ENCODE measurements around the gene KRT7. TPM values are rescaled to one million over a fixed set of nuclear protein-coding genes. Genes with fewer than 3 reads are reported as not detected.

The KRT7 gene
- total RNA-seq, 1 donor from 2014 or later: 768 TPM

- H3K4me3 ChIP-seq (ENCODE audit: low read depth, low read length): no peak overlapping the region
- no peak for TF ChIP-seq CTCF (conservative IDR thresholded peaks at IDR 0.05; ENCODE audit: low read depth, low read length)
- no peak for DNase-seq (ENCODE audit: low read depth)
Observed at GRCh38 chr12:52193532-52193931, 39.5 kb upstream of the KRT7 start.

- no peak for TF ChIP-seq CTCF (conservative IDR thresholded peaks at IDR 0.05; ENCODE audit: low read depth, low read length)
- no peak for DNase-seq (ENCODE audit: low read depth)
Observed at GRCh38 chr12:52193991-52194390, 39.1 kb upstream of the KRT7 start.

GRCh38 chr12:52195065-52195730 is 37.8 kb upstream of the KRT7 start:
- no peak overlapping the region for H3K4me3 ChIP-seq (ENCODE audit: low read depth, low read length)
- DNase-seq (ENCODE audit: low read depth): no peak
- TF ChIP-seq CTCF (conservative IDR thresholded peaks at IDR 0.05; ENCODE audit: low read depth, low read length): no peak

More at GRCh38 chr12:52193991-52194390, 39.1 kb upstream of the KRT7 start:
- H3K4me3 ChIP-seq (ENCODE audit: low read depth, low read length): no peak overlapping the region

- no peak overlapping the region for H3K4me3 ChIP-seq (ENCODE audit: low read depth, low read length)
- no peak for DNase-seq (ENCODE audit: low read depth)
Observed at GRCh38 chr12:52197371-52198231, 35.4 kb upstream of the KRT7 start.

GRCh38 chr12:52198454-52199215 is 34.4 kb upstream of the KRT7 start:
- no peak for DNase-seq (ENCODE audit: low read depth)
- TF ChIP-seq CTCF (conservative IDR thresholded peaks at IDR 0.05; ENCODE audit: low read depth, low read length): no peak
- no peak overlapping the region for H3K4me3 ChIP-seq (ENCODE audit: low read depth, low read length)

More at GRCh38 chr12:52197371-52198231, 35.4 kb upstream of the KRT7 start:
- no peak for TF ChIP-seq CTCF (conservative IDR thresholded peaks at IDR 0.05; ENCODE audit: low read depth, low read length)

- no peak for TF ChIP-seq CTCF (conservative IDR thresholded peaks at IDR 0.05; ENCODE audit: low read depth, low read length)
- no peak overlapping the region for H3K4me3 ChIP-seq (ENCODE audit: low read depth, low read length)
- DNase-seq (ENCODE audit: low read depth): no peak
Observed at GRCh38 chr12:52199294-52199919, 33.6 kb upstream of the KRT7 start.
